GM23338 (cell line): ENCODE data around the gene EYA3. TPM values are rescaled to one million over a fixed set of nuclear protein-coding genes. Genes with fewer than 3 reads are reported as not detected.

Experiments
- ATAC-seq: fragments of 200-7000 bp; cut with Tn5 transposase; 3 replicates; pipeline ENCODE4 v1.9.1; 2020
- DNase-seq: peaks from one replicate; pipeline ENCODE4 v3.0.0-alpha.2; 2015; ENCODE audit warnings: low spot score
- H2AFZ ChIP-seq: fragments of 200-600 bp; sonication (generic); 2 replicates; pipeline ENCODE4 v1.8.0; 2016; ENCODE audit warnings: antibody characterized with exemption, mild to moderate bottlenecking, moderate library complexity
- H3F3A ChIP-seq: fragments of 200-600 bp; sonication (generic); replicated peaks from 2 replicates; pipeline ENCODE4 v1.8.0; 2017; ENCODE audit warnings: antibody characterized with exemption, mixed run types, low read depth
- H3K27ac ChIP-seq: fragments of 200-600 bp; sonication (generic); 2 replicates; pipeline ENCODE4 v1.6.1; 2016; ENCODE audit warnings: low read depth
- H3K27me3 ChIP-seq: fragments of 200-600 bp; sonication (generic); 2 replicates; pipeline ENCODE4 v1.8.0; 2016; ENCODE audit warnings: mild to moderate bottlenecking, mixed run types, moderate library complexity; ENCODE audit not compliant: insufficient read depth
- H3K36me3 ChIP-seq: fragments of 200-600 bp; sonication (generic); 2 replicates; pipeline ENCODE4 v1.8.0; 2016; ENCODE audit warnings: mild to moderate bottlenecking; ENCODE audit not compliant: insufficient read depth
- H3K4me1 ChIP-seq: fragments of 200-600 bp; sonication (generic); 2 replicates; pipeline ENCODE4 v1.8.0; 2016; ENCODE audit warnings: mild to moderate bottlenecking, moderate library complexity; ENCODE audit not compliant: insufficient read depth
- H3K4me2 ChIP-seq: fragments of 200-600 bp; sonication (generic); 2 replicates; pipeline ENCODE4 v1.7.1; 2017; ENCODE audit warnings: mixed run types
- H3K4me3 ChIP-seq: fragments of 200-600 bp; sonication (generic); 2 replicates; pipeline ENCODE4 v1.6.1; 2016; ENCODE audit warnings: mixed run types
- H3K79me2 ChIP-seq: fragments of 200-600 bp; sonication (generic); replicated peaks from 2 replicates; pipeline ENCODE4 v1.8.0; 2017; ENCODE audit warnings: mild to moderate bottlenecking; ENCODE audit not compliant: insufficient read depth
- H3K9me2 ChIP-seq: fragments of 200-600 bp; sonication (generic); 2 replicates; pipeline ENCODE4 v1.8.0; 2017; ENCODE audit not compliant: insufficient read depth
- H4K20me1 ChIP-seq: fragments of 200-600 bp; sonication (generic); replicated peaks from 2 replicates; pipeline ENCODE4 v1.8.0; 2017; ENCODE audit warnings: mild to moderate bottlenecking; ENCODE audit not compliant: insufficient read depth
- H3K27ac Mint-ChIP-seq: 2 replicates; pipeline ENCODE4 v1.8.0; 2020; ENCODE audit warnings: inconsistent platforms, mild to moderate bottlenecking, moderate library complexity, mixed read lengths
- H3K27me3 Mint-ChIP-seq: 3 replicates; pipeline ENCODE4 v1.8.0; 2022; ENCODE audit warnings: low read depth, mild to moderate bottlenecking, moderate library complexity, mixed read lengths, inconsistent platforms; ENCODE audit not compliant: insufficient read depth, poor library complexity
- H3K36me3 Mint-ChIP-seq: 3 replicates; pipeline ENCODE4 v1.8.0; 2021; ENCODE audit warnings: low read depth, mild to moderate bottlenecking, inconsistent platforms, moderate library complexity, mixed read lengths
- H3K4me1 Mint-ChIP-seq: 3 replicates; pipeline ENCODE4 v1.8.0; 2020; ENCODE audit warnings: mild to moderate bottlenecking, inconsistent platforms, mixed read lengths
- H3K4me3 Mint-ChIP-seq: 3 replicates; pipeline ENCODE4 v1.8.0; 2021; ENCODE audit warnings: moderate library complexity, mild to moderate bottlenecking, inconsistent platforms, mixed read lengths
- H3K9me3 Mint-ChIP-seq: 3 replicates; pipeline ENCODE4 v1.8.0; 2020; ENCODE audit warnings: moderate library complexity, mild to moderate bottlenecking, inconsistent platforms, mixed read lengths
- CREB1 ChIP-seq: fragments of 250-450 bp; sonication (Bioruptor Pico); IDR thresholded peaks from 2 replicates; pipeline ENCODE4 v1.5.0; 2020; ENCODE audit warnings: low read depth, mild to moderate bottlenecking, moderate library complexity
- ETS1 ChIP-seq: IDR thresholded peaks from 2 replicates; pipeline ENCODE4 v1.6.1; 2016; ENCODE audit warnings: antibody characterized with exemption
- EZH2 ChIP-seq: fragments of 200-600 bp; sonication (generic); IDR thresholded peaks from one replicate; pipeline ENCODE4 v1.8.0; 2017; ENCODE audit warnings: antibody characterized with exemption, mild to moderate bottlenecking, low read depth; ENCODE audit not compliant: unreplicated experiment
- EZH2phosphoT487 ChIP-seq: fragments of 200-600 bp; sonication (generic); IDR thresholded peaks from one replicate; pipeline ENCODE4 v1.8.1; 2018; ENCODE audit warnings: antibody characterized with exemption; ENCODE audit not compliant: unreplicated experiment
- JUNB ChIP-seq: IDR thresholded peaks from one replicate; pipeline ENCODE4 v1.6.1; 2016; ENCODE audit warnings: antibody characterized with exemption; ENCODE audit not compliant: unreplicated experiment
- NANOG ChIP-seq: IDR thresholded peaks from 2 replicates; pipeline ENCODE4 v1.6.1; 2016; ENCODE audit warnings: antibody characterized with exemption, borderline replicate concordance
- POLR2AphosphoS5 ChIP-seq: IDR thresholded peaks from 2 replicates; pipeline ENCODE4 v1.6.1; 2016; ENCODE audit warnings: antibody characterized with exemption, low read depth
- STAT1 ChIP-seq: IDR thresholded peaks from one replicate; pipeline ENCODE4 v1.6.1; 2016; ENCODE audit warnings: antibody characterized with exemption; ENCODE audit not compliant: unreplicated experiment
- ZNF114 ChIP-seq: fragments of 250-450 bp; sonication (Bioruptor Pico); IDR thresholded peaks from 2 replicates; pipeline ENCODE4 v1.5.0; 2020; ENCODE audit warnings: mild to moderate bottlenecking, moderate library complexity
- ZNF331 ChIP-seq: fragments of 250-450 bp; sonication (Bioruptor Pico); IDR thresholded peaks from 2 replicates; pipeline ENCODE4 v1.5.0; 2020; ENCODE audit warnings: low read depth, mild to moderate bottlenecking, moderate library complexity
- ZNF462 ChIP-seq: fragments of 250-450 bp; sonication (Bioruptor Pico); IDR thresholded peaks from 2 replicates; pipeline ENCODE4 v1.5.0; 2020; ENCODE audit warnings: mild to moderate bottlenecking, moderate library complexity
- polyA plus RNA-seq: library from polyadenylated mRNA; unstranded; fragments of >200 nt; fragmentation: Nextera tagmentation; extraction: Ambion mirVana; gene quantifications from 2 replicates; pipeline ENCODE4 v1.2.1, GENCODE V29; 2016
- total RNA-seq: library from RNA; depleted of rRNA; stranded (reverse); fragments of >200 nt; shearing (Covaris generic); gene quantifications from 2 replicates; pipeline ENCODE4 v1.2.3, GENCODE V29; 2014
- TF ChIP-seq, protein P1 (sequence below), 2 experiments: fragments of 200-600 bp in 1 of 2; sonication (generic) in 1 of 2; conservative IDR thresholded peaks; 2 replicates each; pipeline versions ENCODE4 v1.5.1 to v1.6.1; 2016 to 2017; ENCODE audit warnings: antibody characterized with exemption in 2 of 2, low read depth in 2 of 2, mild to moderate bottlenecking in 2 of 2, moderate library complexity in 1 of 2

The EYA3 gene
- total and polyA plus RNA-seq, 2 experiments from 2014 or later: 12.5 to 33.6 TPM

DNA sequence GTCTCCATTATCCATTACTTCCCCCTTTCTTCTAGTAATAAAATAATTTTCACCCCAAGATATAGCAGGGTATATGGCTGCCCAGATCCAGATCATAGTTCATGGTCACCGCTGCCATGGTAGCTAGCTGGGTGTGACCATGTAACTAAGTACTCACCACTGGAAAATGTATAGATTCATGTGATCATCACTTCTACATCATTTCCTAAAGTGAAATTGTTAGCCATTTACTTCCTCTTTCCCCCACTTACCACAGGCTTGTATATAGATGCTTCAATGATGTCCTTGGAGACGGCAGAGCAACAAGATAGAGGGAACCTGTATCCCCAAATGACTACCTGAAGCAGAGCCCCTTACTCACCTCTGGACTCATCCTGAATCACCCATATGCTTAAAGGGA lies 22.7 kb upstream of the EYA3 start (continued):
- no peak for TF ChIP-seq ZNF462
- no peak for TF ChIP-seq JUNB
- no peak for TF ChIP-seq ETS1

- no peak for DNase-seq
- no peaks in the 10 kb centered on the region for H3K9me3 Mint-ChIP-seq
- peaks cover 4% of the 10 kb centered on the region; the same call in 2 of the 3 replicates for H3K4me1 Mint-ChIP-seq
- no peaks in the 10 kb centered on the region for H3K36me3 Mint-ChIP-seq
- H3K4me3 ChIP-seq: no peak overlapping the region
- H3F3A ChIP-seq: no peaks in the 10 kb centered on the region
- 0 out of 2 replicates have a peak, but pooled peaks cover 9% of the 10 kb centered on the region for H3K9me2 ChIP-seq
- no peak overlapping the region for H3K27ac Mint-ChIP-seq
- H3K4me2 ChIP-seq: no peak overlapping the region
- ATAC-seq: no peak
- H3K27ac ChIP-seq: no peak overlapping the region
- no peaks in the 10 kb centered on the region for H3K4me1 ChIP-seq
- H2AFZ ChIP-seq: peak overlapping the region; percentile 25; the same call in 1 of the 2 replicates
- no peaks in the 10 kb centered on the region for H3K27me3 ChIP-seq
- no peaks in the 10 kb centered on the region for H4K20me1 ChIP-seq
- no peak overlapping the region for H3K4me3 Mint-ChIP-seq
- no peaks in the 10 kb centered on the region for H3K79me2 ChIP-seq
- H3K27me3 Mint-ChIP-seq: peaks cover 5% of the 10 kb centered on the region
- no peaks in the 10 kb centered on the region for H3K36me3 ChIP-seq
- TF ChIP-seq JUNB (no peak), EZH2 (no peak), ZNF331 (CRISPR knock-in tag) (no peak), ETS1 (no peak), ZNF114 (CRISPR knock-in tag) (no peak), STAT1 (no peak), CREB1 (CRISPR knock-in tag) (no peak), NANOG (no peak), POLR2AphosphoS5 (no peak), EZH2phosphoT487 (no peak)
- TF ChIP-seq, protein P1, sequence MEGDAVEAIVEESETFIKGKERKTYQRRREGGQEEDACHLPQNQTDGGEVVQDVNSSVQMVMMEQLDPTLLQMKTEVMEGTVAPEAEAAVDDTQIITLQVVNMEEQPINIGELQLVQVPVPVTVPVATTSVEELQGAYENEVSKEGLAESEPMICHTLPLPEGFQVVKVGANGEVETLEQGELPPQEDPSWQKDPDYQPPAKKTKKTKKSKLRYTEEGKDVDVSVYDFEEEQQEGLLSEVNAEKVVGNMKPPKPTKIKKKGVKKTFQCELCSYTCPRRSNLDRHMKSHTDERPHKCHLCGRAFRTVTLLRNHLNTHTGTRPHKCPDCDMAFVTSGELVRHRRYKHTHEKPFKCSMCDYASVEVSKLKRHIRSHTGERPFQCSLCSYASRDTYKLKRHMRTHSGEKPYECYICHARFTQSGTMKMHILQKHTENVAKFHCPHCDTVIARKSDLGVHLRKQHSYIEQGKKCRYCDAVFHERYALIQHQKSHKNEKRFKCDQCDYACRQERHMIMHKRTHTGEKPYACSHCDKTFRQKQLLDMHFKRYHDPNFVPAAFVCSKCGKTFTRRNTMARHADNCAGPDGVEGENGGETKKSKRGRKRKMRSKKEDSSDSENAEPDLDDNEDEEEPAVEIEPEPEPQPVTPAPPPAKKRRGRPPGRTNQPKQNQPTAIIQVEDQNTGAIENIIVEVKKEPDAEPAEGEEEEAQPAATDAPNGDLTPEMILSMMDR (conservative IDR thresholded peaks at IDR 0.05; ENCODE audit: low read depth in 2 of 2): no peak
These were observed 22.1 kb upstream of the EYA3 start for GRCh38 chr1:28110555-28110954.
